Inflammatory macrophage treated with lipopolysaccharide for 1 hour (primary cell): ENCODE data around the gene PCNX1.
"Not testable (repeated sequence)": the region's sequence is repeated elsewhere in the genome, so short reads cannot be mapped to it uniquely, and the experiment has no call there.

Source experiments
- DNase-seq, 2 donors: peaks; one replicate each; pipeline ENCODE4 v3.0.0-alpha.2; 2020 to 2022

PCNX1 gene

DNA sequence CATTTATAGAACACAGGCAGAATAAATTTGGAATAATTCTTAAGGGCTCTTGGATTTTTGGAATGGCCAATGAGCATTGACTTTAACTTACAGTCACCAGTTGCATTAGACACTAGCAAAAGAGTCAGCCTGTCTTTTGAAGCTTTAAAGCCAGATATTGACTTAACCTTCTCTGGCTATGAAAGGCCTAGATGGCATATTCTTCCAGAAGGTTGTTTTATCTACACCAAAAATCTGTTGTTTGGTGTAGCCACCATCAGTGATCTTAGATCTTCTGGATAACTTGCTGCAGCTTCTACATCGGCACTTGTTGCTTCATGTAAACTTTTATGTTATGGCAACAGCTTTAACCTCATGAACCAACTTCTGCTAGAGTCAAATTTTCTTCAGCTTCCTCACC lies 10.4 kb downstream of the PCNX1 start:
- DNase-seq, result no peak

DNA sequence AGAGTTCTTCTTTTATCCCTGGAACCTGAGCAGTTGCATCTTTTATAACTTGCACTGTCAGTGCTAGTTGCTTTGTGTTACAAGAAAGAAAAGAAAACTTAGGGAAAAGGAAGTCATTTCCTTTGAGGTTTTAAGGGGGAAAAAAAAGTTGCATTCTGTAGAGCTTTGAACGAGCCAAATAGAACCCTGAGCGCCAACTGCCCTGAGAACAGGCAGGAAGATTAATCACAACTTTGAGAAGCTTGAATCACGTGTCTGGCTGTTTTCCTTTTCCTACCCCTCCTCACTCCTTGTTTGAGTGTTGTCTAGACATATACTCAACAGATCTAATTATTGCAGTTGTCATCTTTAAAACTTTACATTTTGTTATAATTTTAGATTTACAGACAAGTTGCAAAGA lies 12.5 kb downstream of the PCNX1 start:
- no peak for DNase-seq

DNA sequence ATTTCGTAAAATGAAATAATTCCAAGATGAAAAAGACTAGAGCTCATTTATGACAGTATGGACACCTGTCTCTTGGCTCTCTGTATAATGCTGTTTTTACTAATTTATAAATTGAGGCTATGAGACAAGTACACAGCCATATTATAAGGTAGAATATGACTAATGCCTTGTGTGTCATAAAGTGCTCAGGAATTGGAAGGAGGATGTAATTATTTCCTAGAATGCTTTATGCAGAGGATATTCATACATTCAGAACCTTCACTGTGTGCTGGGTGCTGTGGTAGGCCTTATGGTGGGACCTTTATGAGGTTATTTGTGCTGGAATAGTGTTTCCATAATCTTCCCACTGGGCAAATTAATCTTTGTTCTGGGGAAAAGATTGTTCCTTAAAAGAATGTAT lies 13.3 kb downstream of the PCNX1 start:
- no peak for DNase-seq

DNA sequence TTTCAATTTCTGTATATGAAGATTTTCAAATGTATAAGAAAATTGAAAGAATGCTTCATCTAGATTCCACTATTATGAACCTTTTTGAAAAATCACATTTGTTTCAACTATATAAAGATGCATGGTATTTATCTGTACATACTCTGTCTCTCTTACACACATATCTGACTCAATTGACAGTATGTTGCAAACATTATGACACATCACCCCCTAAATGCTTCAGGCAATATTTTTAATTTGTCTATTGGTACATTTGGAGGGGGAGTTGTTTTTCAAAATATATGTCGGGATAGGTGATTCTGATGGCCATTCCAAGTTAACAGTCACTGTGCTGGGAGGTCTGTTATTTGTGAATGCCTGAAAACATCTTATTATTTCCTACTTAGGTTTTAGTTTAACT lies 14.4 kb downstream of the PCNX1 start:
- DNase-seq, result peak; percentile 46 to 60

DNA sequence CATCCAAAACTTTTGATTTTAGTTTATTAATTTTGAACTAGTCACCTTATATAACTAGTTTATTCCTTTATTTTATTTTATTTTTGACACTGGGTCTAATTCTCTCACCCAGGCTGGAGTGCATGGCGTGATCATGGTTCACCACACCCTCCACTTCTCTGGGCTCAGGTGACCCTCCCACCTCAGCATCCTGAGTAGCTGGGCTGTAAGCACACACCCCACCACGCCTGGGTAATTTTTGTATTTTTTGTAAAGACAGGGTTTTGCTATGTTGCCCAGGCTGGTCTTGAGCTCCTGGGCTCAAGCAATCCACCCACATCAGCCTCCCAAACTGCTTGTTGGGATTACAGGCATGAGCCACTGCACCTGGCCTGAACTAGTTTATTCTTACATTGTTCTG lies 17.3 kb downstream of the PCNX1 start:
- DNase-seq, result no peak

DNA sequence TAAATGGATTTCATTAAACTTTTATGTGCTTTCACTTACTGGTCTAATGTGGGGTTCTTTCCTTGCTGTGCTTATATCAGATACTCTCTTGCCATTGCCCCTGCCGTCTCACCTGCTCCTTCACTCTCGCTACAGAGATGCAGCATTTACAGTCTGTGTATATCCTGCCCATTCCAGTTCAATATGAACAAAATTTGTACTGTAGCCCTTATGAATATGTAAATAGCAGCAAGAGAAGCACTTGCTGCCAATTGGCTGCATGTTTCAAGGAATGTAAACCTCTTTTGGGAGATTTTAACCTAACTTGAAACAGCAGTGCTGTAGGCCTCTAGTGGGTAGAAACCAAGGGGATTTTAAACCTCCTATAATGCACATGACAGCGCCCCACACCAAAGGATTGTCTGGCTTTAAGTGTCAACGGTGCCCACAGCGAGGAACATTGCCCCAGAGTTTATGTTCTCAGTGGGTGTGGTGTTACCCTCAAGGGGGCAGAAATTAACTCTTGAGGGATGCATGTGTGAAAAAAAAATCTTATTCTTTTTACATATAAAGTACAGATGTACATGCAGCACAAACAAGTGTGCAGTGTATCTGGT lies 19.1 kb downstream of the PCNX1 start:
- DNase-seq, result no peak

DNA sequence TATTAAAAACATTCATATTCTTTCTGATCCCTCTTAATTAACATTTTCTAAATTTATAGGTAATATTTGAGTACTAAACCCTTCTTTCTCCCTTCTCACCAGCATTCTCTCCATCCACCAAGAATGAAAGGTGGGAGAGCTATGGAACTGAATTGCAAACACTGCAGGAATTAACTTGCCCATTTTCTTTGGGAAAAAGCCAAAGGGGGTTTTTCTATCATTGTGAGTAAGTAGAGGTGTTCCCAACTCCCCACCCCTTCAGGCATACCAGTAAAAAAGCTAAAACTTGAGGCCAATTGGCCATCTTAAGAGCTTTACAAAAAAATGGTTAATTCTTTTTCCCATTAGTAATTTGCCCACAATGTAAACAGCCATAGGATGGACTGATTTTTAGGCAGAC lies 23.7 kb downstream of the PCNX1 start:
- DNase-seq, result no peak

DNA sequence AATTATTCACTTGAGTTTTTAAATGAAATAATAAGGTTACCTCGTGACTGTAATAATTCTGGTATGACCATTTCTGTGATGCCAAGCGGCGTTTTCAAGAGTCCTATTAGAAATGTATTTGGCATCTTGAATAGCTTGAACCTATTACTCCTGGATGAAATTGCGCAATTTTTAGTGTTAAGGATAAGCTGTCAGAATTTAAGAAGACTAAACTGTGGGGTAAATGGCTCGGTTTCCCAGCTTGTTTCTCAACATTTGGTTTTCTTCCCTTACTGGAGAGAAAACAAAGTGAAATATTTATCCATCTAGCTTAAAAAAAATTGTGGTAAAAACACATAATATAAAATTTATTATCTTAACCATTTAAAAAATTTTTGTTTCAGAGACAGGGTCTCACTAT lies 26.8 kb downstream of the PCNX1 start:
- DNase-seq, result no peak

DNA sequence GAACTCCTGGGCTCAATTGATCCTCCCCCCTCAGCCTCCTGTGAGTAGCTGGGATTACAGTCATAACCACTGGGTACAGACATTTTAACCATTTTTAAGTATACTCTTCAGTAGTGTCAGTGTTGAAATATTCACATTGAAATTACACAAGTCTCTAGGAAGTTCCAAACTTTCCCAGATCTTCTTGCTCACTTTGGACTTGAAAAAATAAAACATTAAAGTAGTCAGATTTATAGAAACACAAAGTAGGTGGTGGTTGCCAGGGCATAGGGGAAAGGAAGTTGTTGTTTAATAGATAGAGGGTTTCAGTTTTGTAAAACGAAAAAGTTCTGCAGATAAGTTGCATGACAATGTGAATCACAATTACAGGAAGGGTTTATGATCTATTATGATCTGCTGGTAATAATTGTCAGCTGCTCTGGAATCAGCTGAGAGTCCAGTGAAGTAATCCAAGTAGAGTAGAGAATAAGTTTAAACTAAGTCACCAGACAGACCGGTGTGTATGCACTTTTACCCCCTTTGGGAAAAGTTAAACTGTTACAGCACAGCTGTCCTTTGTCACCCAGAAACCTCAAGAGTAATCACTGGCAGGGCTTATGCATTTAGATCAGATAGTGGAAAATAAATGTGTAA lies 27.4 kb downstream of the PCNX1 start:
- peak; percentile 84 to 94 for DNase-seq

DNA sequence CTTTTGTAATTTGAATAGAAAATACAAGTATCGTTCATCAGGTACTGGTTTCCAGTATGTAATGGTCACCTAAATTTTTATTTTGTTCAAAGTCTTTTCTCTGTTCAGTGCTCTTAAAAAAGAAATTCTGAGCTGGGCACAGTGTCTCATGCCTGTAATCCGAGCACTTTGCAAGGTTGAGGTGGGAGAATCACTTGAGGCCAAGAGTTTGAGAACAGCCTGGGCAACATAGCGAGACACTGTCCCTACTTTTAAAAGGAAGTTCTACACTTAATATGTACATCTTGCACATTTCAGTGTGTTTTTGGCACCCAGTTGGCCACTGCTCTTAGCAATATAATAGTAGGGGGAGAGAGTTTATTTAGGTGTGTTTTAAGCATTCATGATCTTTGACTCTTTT lies 27.9 kb downstream of the PCNX1 start:
- DNase-seq, result no peak

DNA sequence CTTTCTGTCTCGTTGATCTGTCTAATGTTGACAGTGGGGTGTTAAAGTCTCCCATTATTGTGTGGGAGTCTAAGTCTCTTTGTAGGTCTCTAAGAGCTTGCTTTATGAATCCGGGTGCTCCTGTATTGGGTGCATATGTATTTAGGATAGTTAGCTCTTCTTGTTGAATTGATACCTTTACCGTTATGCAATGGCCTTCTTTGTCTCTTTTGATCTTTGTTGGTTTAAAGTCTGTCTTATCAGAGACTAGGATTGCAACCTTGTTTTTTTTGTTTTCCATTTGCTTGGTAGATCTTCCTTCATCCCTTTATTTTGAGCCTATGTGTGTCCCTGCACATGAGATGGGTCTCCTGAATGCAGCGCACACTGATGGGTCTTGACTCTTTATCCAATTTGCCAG lies 32.4 kb downstream of the PCNX1 start:
- not testable (repeated sequence) for DNase-seq

DNA sequence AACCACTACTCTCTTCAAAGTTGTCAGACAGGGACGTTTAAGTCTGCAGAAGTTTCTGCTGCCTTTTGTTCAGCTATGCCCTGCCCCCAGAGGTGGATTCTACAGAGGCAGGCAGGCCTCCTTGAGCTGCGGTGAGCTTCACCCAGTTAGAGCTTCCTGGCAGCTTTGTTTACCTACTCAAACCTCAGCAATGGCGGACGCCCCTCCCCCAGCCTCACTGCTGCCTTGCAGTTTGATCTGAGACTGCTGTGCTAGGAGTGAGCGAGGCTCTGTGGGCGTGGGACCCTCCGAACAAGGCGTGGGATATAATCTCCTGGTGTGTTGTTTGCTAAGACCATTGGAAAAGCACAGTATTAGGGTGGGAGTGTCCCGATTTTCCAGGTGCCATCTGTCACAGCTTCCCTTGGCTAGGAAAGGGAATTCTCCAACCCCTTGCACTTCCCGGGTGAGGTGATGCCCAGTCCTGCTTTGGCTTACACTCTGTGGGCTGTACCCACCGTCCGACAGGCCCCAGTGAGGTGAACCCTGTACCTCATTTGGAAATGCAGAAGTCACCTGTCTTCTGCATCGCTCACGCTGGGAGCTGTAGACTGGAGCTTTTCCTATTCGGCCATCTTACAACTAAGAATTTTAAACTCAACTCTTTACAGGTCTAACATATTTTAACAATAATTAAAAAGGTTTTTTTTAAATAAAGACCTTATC lies 34.5 kb downstream of the PCNX1 start:
- DNase-seq, result not testable (repeated sequence)

DNA sequence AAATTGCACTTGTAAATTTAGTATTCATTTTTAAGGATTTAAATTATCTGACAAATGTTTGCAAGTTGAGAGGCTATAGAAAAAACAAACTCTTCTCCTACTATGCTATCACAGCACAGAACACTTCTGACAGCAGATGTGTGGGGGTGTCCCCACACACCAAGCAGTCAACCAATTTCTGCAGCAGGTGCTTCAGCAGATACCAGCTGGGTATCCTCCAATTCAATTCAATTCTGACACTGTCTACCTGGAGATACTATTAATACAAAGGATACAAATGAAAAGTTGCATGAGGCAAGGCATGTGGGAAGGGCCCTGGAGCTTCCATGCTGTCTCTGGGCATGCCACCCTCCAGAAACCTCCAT lies 35.1 kb downstream of the PCNX1 start:
- DNase-seq, result no peak

DNA sequence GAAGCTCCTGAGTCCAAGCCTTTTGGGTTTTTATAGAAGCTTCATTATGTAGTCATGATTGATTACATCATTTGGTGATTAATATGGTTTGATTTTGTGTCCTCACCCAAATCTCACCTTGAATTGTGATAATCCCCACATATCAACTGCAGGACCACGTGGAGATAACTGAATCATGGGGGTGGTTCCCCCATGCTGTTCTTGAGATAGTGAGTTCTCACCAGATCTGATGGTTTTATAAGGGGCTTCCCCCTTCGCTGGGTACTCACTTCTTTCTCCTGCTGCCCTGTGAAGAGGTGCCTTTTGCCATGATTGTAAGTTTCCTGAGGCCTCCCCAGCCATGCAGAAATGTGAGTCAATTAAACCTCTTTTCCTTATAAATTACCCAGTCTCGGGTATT lies 35.5 kb downstream of the PCNX1 start:
- not testable (repeated sequence) for DNase-seq

DNA sequence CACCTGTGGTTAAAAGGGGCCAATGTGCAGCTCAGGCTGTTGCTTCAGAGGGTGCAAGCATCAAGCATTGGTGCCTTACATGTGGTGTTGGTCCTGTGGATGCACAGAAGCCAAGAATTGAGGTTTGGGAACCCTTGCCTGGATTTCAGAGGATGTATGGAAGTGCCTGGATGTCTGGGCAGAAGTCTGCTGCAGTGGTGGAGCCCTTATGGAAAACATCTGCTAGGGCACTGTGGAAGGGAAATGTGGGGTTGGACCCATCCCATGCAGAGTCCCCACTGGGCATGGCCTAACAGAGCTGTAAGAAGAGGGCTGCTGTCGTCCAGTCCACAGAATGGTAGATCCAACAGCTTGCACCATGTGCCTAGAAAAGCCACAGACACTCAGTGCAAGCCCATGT lies 36.6 kb downstream of the PCNX1 start:
- no peak for DNase-seq

DNA sequence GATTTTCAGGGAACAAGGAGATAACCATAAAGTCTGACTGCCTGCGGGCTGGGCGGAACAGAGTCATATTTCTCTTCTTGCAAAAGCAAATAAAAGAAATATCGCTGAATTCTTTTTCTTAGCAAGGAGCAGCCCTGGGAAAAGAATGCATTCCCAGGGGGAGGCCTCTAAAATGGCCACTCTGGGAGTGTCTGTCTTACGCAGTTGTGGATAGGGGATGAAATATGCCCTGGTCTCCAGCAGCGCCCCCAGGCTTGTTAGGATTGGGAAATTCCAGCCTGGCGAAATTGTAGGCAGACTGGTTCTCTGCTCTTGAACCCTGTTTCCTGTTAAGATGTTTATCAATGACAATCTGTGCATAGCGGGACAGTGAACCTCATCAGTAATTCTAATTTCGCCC lies 40.5 kb downstream of the PCNX1 start:
- no peak for DNase-seq

DNA sequence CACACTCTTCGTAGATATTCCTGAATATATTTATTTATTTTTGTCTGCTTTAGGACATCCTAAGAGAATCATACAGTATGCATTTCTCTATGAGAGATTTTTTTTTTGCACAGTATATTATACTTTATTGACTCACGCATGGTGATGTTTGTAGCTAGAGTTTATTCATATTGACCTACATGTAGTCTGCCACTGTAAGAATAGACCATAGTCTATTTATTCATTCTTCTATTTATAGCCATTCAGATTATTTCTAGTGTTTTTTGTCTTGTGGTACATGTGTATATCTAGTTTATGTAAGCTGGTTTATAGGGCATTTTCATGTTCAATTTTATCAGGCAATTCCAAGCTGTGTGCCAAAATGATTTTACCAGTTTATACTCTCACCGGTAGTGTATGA lies 45.2 kb downstream of the PCNX1 start:
- DNase-seq, result no peak

DNA sequence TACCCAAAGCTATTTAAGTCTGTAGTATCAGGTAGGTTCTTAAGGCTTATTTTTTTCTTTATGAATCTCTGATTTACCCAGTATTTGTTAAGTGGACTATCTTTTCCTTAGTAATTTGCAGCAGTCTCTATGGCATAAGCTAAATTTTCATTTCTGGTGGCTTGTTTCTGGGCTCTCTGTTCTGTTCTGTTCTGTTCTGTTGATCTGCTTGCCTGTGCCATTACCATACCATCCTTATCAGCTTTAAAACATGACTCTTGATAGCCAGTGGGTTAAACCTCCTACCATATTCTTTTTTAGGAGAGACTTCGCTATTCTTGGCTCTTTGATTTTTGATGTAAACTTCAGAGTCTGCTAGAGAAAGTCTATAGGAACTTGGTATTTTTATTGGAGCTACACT lies 46.8 kb downstream of the PCNX1 start:
- no peak for DNase-seq

DNA sequence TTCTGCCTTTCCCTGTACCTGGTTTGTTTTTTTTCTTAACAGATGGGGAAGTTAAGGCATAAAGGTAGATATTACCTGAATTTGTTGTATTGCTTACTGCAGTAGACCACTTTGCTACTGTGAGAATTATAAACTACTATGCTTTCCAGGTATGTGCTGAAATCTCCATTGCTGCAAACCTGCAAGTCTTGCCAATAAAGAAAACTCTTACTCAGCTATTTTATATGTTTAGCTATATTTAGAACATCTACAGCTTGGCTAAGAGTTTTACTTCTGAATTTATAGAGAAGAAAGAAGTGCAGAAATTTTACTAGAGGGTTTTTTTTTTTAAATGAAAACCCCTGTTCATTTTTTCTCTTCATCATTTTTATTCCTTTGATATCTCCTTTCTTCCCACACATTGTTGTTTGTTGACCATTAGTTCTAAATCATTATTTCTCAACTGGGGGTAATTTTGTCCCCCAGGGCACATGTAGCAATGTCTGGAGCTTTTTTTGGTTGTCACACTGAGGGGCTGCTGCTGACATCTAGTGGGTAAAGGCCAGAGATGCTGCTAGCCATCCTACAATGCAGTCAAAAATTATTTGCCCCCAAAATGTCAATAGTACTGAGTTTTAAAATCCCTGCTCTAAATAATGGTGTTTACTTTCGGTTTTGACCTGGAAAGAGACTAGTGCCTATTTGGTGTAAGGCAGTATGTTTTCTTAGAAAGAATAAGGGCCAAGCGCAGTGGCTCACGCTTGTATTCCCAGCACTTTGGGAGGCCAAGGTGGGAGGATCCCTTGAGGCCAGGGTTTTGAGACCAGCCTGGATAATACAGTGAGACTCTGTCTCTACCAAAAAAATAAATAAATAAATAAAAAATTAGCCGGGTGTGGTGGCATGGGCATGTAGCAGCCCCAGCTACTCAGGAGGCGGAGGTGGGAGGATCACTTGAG lies 48.6 kb downstream of the PCNX1 start:
- peak; percentile 25 to 47 for DNase-seq

DNA sequence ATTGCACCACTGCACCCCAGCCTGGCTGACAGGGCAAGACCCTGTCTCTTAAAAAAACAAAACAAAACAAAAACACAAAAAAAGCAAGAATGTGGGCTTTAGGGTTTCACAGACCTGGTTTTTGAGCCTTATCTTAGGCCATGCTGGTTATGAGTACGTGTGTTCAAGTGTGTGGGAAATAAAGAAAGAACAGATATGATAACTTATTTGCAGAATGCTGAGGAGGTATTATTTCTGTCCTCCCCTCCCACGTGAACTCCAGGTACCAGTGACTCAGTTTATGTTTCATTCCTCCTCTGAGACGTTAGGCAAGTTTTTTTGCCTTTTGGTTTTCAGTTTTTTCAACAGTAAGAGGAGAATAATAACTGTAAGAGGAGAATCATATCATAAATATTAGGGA lies 49.3 kb downstream of the PCNX1 start:
- DNase-seq, result no peak

DNA sequence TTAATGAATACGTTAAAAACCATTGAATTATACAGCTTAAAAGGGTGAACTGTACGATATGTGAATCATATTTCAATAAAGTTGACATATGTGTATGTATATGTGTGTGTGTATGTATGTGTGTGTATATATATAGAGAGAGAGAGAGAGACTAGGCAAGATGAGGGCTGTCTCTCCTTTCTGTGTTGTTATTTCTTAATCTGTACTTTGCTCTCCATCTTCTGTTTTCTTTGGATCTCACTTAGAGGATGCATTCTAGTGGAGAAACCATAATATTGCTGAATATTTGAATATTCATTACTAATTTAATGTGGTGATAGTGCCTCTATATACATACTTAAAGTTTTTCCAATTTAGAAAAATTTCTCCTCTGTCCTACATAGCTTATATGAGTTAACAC lies 50.5 kb downstream of the PCNX1 start:
- DNase-seq, result no peak

DNA sequence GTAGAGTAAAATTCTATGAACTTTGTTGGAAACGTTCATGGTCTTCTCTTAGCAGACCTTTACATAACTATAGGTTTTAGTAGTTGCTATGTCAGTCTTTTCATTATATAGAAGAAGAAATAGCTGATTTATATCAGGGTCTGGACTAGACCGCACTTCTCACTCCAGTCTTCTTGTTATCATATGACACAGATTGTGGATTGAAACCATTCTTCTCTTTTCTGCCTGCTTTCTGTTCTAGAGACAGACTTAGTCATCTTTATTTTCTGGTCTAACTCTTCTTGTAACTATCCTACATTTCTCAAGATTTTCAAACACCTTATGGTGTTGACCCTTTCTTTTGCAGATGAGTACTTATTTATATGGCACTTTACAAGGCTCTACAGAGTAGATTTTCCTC lies 55.7 kb downstream of the PCNX1 start:
- DNase-seq, result no peak

DNA sequence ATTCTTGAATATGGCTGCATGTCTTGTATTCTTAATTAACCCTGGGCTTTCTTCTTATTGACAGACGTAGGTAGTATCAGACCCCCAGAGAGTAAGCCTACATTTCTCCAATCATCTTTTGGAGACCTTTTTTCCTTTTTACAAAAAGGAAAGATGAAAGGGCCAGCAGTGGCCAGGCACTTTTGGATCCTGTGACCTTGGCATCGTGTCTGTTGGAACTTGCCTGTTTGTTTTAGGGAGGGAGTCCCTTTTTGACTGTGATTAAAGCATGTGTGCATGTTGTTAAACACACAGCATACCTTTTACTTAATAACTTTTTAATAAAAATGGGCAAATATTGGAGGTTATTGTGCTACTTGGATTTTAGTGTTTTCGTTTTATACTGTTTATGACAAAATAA lies 57.2 kb downstream of the PCNX1 start:
- no peak for DNase-seq

DNA sequence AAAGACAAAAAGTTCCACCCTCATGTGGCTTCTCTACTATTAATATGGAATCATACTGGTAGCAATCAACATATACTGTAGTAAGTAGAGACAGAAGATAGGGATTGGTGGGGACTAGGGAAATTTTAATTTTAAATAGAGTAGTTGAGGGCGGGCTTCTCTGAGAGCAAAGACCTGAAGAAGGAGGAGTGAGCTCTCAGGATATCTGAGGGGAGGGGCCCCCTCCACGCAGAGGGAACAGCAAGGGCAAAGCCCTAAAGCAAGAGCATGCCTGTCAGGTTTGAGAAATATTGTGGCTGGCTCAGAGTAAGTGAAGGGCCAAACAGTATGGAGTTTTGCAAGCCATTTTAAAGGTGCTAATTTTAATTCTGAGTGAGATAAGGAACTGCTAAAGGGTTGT lies 64.3 kb downstream of the PCNX1 start:
- DNase-seq, result no peak
